GM23248 (cell line): ENCODE results near the gene TOP1.

Source experiments
- EZH2 ChIP-seq: fragments of 200-600 bp; sonication (generic); IDR thresholded peaks from 2 replicates; pipeline ENCODE4 v1.6.1; 2018; ENCODE audit warnings: antibody characterized with exemption, mild to moderate bottlenecking; ENCODE audit not compliant: insufficient read depth, poor library complexity, severe bottlenecking
- EZH2phosphoT487 ChIP-seq: fragments of 200-600 bp; sonication (generic); IDR thresholded peaks from 2 replicates; pipeline ENCODE4 v1.6.1; 2018; ENCODE audit warnings: antibody characterized with exemption, moderate library complexity, mild to moderate bottlenecking, low read depth; ENCODE audit not compliant: insufficient read depth

- TF ChIP-seq EZH2: no peak
- TF ChIP-seq EZH2phosphoT487: no peak
These were observed 114.3 kb downstream of the TOP1 start for GRCh38 chr20:41142919-41143318.
